ENCODE results near the gene NDUFA12. TPM values are rescaled to one million over a fixed set of nuclear protein-coding genes. Genes with fewer than 3 reads are reported as not detected.
A peak's percentile ranks its signal among the peaks of the same experiment; 100 is the strongest.

Gene NDUFA12
- total RNA-seq, 6 donors from 2014 or later = 24.1 to 74.2 (median 65.4) TPM

DNA sequence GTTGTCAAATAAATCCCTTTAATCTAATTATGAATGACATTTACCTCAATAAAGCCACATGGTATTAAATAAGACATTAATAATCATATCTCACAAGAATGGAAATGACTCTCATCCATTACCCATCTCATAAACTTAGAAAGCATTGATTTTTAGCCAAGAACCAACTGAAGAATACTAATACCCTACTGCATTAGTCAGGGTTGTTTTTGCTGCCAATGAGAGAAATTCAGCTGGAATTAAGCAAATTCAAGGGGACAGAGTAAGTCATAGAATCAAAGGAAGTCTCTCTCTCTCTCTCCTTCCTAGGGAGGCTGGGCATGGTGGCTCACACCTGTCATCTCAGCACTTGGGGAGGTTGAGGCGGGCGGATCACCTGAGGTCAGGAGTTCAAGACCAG, 41.6 kb downstream of the NDUFA12 start:
- Histone ChIP-seq H3K27me3 (no peaks in the 10 kb centered on the region), H3K9me3 (no peaks in the 10 kb centered on the region), H3K36me3 (no peaks in the 10 kb centered on the region), H3K27ac (no peak overlapping the region), H3K4me3 (no peak overlapping the region), H3K4me1 (no peaks in the 10 kb centered on the region)
- TF ChIP-seq POLR2A (IDR thresholded peaks at IDR 0.05) = no peak
- TF ChIP-seq, protein P1, sequence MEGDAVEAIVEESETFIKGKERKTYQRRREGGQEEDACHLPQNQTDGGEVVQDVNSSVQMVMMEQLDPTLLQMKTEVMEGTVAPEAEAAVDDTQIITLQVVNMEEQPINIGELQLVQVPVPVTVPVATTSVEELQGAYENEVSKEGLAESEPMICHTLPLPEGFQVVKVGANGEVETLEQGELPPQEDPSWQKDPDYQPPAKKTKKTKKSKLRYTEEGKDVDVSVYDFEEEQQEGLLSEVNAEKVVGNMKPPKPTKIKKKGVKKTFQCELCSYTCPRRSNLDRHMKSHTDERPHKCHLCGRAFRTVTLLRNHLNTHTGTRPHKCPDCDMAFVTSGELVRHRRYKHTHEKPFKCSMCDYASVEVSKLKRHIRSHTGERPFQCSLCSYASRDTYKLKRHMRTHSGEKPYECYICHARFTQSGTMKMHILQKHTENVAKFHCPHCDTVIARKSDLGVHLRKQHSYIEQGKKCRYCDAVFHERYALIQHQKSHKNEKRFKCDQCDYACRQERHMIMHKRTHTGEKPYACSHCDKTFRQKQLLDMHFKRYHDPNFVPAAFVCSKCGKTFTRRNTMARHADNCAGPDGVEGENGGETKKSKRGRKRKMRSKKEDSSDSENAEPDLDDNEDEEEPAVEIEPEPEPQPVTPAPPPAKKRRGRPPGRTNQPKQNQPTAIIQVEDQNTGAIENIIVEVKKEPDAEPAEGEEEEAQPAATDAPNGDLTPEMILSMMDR (IDR thresholded peaks at IDR 0.05) = no peak
- TF ChIP-seq POLR2AphosphoS5 (IDR thresholded peaks at IDR 0.05) = no peak
- no peak for TF ChIP-seq EP300 (IDR thresholded peaks at IDR 0.05)
- ATAC-seq (ENCODE audit: low FRiP score in 2 of 2) (no peak), DNase-seq (no peak)
- 88 to 100% methylated on average over 2 of the region's 2 CpGs for WGBS, 2 donors

DNA sequence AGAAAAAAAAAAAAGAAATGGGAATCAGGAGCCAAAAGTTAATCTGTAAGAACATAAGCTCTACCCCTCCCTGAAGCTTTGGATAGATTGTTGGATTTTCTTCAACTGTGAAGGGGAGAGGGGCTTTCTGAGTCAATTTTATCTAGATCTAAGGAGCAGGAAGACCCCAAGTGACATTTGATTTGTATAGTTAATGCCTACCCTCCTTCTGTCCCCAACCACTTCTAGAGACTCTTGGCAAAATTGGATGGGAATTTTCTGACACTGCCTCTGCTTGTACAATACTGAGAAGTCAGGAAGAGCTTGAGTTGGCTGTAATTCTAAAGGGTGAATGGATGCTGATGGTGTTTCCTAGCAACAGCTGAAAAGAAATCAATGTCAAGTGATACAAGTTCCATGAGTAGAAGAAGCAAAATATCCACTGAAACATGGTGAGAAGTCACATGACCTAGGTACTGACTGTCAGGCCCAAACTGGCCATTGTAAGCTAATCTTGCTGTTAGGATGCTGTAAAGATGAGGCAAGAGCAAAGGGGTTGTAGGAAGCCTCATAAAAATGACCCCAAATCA, 42.2 kb downstream of the NDUFA12 start:
- H3K27ac ChIP-seq = no peak overlapping the region
- no peak overlapping the region for H3K4me3 ChIP-seq
- no peaks in the 10 kb centered on the region for H3K36me3 ChIP-seq
- no peaks in the 10 kb centered on the region for H3K27me3 ChIP-seq
- ATAC-seq (ENCODE audit: low FRiP score in 2 of 2) = no peak
- TF ChIP-seq POLR2AphosphoS5 (IDR thresholded peaks at IDR 0.05) (no peak), EP300 (IDR thresholded peaks at IDR 0.05) (no peak), POLR2A (IDR thresholded peaks at IDR 0.05) (no peak)
- TF ChIP-seq, protein P1 (IDR thresholded peaks at IDR 0.05) = no peak
- no peaks in the 10 kb centered on the region for H3K4me1 ChIP-seq
- H3K9me3 ChIP-seq = no peaks in the 10 kb centered on the region
- no peak for DNase-seq

DNA sequence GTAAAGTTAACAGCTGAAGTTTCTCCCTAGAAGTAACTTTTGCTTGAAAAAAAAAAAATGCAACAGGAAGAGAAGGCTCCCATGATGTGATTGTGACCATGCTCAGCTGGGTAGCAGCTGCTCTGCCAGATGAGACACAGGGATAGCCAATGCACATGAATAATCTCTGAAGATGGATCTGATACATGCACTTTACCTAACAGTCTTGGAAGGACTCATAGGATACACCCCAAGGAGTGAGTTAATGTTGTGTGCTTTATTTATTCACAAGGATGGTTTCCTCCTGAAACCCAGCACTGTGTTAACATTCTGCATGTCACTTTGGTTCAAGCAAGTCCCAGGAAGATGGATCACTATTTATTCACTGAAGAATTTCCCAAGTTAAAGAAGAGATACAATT, 46.5 kb downstream of the NDUFA12 start:
- H3K4me1 ChIP-seq = no peaks in the 10 kb centered on the region
- H3K4me3 ChIP-seq = no peak overlapping the region
- no peaks in the 10 kb centered on the region for H3K36me3 ChIP-seq
- TF ChIP-seq, protein P1 (IDR thresholded peaks at IDR 0.05) = no peak
- TF ChIP-seq POLR2AphosphoS5 (IDR thresholded peaks at IDR 0.05) (no peak), EP300 (IDR thresholded peaks at IDR 0.05) (no peak), POLR2A (IDR thresholded peaks at IDR 0.05) (no peak)
- no peak for ATAC-seq (ENCODE audit: low FRiP score in 2 of 2)
- no peak overlapping the region for H3K27ac ChIP-seq
- no peak for DNase-seq
- H3K27me3 ChIP-seq = no peaks in the 10 kb centered on the region
- no peaks in the 10 kb centered on the region for H3K9me3 ChIP-seq

DNA sequence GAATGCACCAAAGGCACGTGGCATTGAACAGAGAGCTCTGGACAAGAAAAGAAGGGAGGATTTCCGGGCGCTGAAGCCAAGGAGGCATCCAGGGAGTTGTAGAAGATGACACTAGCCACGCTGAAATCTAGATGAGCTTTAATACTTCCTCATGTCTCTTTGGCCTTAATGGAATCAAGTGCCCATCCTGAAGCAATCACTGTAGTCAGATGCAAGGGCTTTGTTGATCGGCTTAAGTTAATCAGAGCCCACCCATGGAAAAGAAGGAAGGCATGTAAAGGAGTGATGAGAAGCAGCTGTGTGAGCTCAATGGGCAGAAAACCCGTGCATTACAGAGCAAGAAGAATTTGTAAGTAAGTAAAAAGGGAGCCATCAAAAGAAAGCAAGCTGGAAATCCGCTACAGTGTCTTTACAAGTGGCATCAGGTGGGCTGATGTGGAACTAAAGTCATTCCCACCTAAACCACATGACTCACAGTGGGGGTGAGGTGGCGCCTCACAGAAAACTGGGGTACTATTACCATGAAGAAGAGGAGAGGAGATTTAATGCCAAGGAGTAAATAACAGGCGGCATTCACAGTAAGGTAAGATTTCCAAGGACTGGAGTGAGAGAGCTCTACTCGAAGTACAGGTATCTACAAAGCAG, 48.4 kb downstream of the NDUFA12 start:
- no peaks in the 10 kb centered on the region for H3K27me3 ChIP-seq
- no peaks in the 10 kb centered on the region for H3K36me3 ChIP-seq
- DNase-seq (no peak), ATAC-seq (ENCODE audit: low FRiP score in 2 of 2) (no peak)
- WGBS, 2 donors = 82 to 86% methylated on average over 10 of the region's 10 CpGs
- H3K4me3 ChIP-seq = no peak overlapping the region
- peak overlapping the region in 1 of 4 donors; percentile 32 for H3K27ac ChIP-seq
- no peaks in the 10 kb centered on the region for H3K4me1 ChIP-seq
- TF ChIP-seq POLR2AphosphoS5 (IDR thresholded peaks at IDR 0.05) = no peak
- no peak for TF ChIP-seq POLR2A (IDR thresholded peaks at IDR 0.05)
- TF ChIP-seq EP300 (IDR thresholded peaks at IDR 0.05) = no peak
- TF ChIP-seq, protein P1 (IDR thresholded peaks at IDR 0.05) = no peak
- no peaks in the 10 kb centered on the region for H3K9me3 ChIP-seq
